NCI-H187 (cell line): ENCODE data around the gene PTPN6.
A peak's percentile ranks its signal among the peaks of the same experiment; 100 is the strongest.

Experiments used
- DNase-seq, 2 experiments: peaks; one replicate each; lab custom pipeline; 2025; lab: John Stamatoyannopoulos, UW

The PTPN6 gene

GRCh38 chr12:6923003-6923732 is 28.0 kb upstream of the PTPN6 start:
- DNase-seq: no peak

GRCh38 chr12:6923851-6924250 is 27.3 kb upstream of the PTPN6 start:
- no peak for DNase-seq

- no peak for DNase-seq
These were observed 26.0 kb upstream of the PTPN6 start for GRCh38 chr12:6925239-6925539.

- no peak for DNase-seq
These were observed 25.4 kb upstream of the PTPN6 start for GRCh38 chr12:6925540-6926279.

- DNase-seq: peak; percentile 9 to 34
These were observed 23.7 kb upstream of the PTPN6 start, which contains the start of gene ATN1 for GRCh38 chr12:6927379-6928021. Gene ATN1 (plus strand): TSS chr12:6927959. CDS start chr12:6934002, 6,043 bp downstream.

- no peak for DNase-seq
These were observed 23.0 kb upstream of the PTPN6 start for GRCh38 chr12:6928022-6928702.

- no peak for DNase-seq
These were observed 22.3 kb upstream of the PTPN6 start for GRCh38 chr12:6928703-6929407.

GRCh38 chr12:6929466-6930452 is 21.4 kb upstream of the PTPN6 start:
- no peak for DNase-seq

- DNase-seq: no peak
These were observed 18.4 kb upstream of the PTPN6 start for GRCh38 chr12:6932766-6933165.

- DNase-seq: no peak
These were observed 17.0 kb upstream of the PTPN6 start for GRCh38 chr12:6934110-6934509.

GRCh38 chr12:6935371-6936193 is 15.6 kb upstream of the PTPN6 start:
- DNase-seq: no peak

GRCh38 chr12:6936194-6936635 is 14.9 kb upstream of the PTPN6 start:
- DNase-seq: no peak

- no peak for DNase-seq
These were observed 14.3 kb upstream of the PTPN6 start for GRCh38 chr12:6936636-6937480.

GRCh38 chr12:6937481-6938352 is 13.4 kb upstream of the PTPN6 start:
- DNase-seq: peak; percentile 86 to 92

GRCh38 chr12:6938353-6939190 is 12.6 kb upstream of the PTPN6 start:
- no peak for DNase-seq

- DNase-seq: no peak
These were observed 12.0 kb upstream of the PTPN6 start for GRCh38 chr12:6939191-6939540.

- no peak for DNase-seq
These were observed 9.9 kb upstream of the PTPN6 start for GRCh38 chr12:6941267-6941666.
